RWPE1 (cell line): ENCODE results near the gene SGSH.

Experiments used
- CTCF ChIA-PET: fragments of 350-600 bp; sonication (Branson Sonifier 250); formaldehyde crosslinking; extraction: SDS; loops from one replicate; lab custom pipeline; 2021; lab: Yijun Ruan, JAX
- POLR2A ChIA-PET: fragments of 400-600 bp; formaldehyde crosslinking; extraction: SDS; loops from one replicate; lab custom pipeline; 2020; ENCODE audit warnings: antibody characterized with exemption; ENCODE audit not compliant: low non-redundant PET; lab: Yijun Ruan, JAX
- DNase-seq: peaks from one replicate; pipeline ENCODE4 v3.0.0; 2012; ENCODE audit warnings: low spot score
- H3K27ac ChIP-seq: fragments of 450-650 bp; 2 replicates; pipeline ENCODE4 v1.5.1; 2017
- CTCF ChIP-seq: fragments of 450-650 bp; conservative IDR thresholded peaks from 2 replicates; pipeline ENCODE4 v1.5.1; 2017; ENCODE audit warnings: low read depth, mild to moderate bottlenecking

SGSH gene

GRCh38 chr17:80220736-80221215 lies 643 bp upstream of the SGSH start:
- no peak for TF ChIP-seq CTCF
- peak overlapping the region; percentile 70 for H3K27ac ChIP-seq
- DNase-seq: no peak
- POLR2A ChIA-PET: interaction anchor here (0.5 kb wide), 1 partner anchor 22 kb away, joined by 9 read pairs; no protein-coding TSS in a partner anchor
- CTCF ChIA-PET: interaction anchor here (1.6 kb wide), 1 partner anchor 119 kb away, joined by 5 read pairs; the partner anchor contains the start of gene GAA

GRCh38 chr17:80219763-80220053 lies 425 bp downstream of the SGSH start:
- TF ChIP-seq CTCF: no peak
- DNase-seq: no peak
- POLR2A ChIA-PET: interaction anchor here (0.6 kb wide), 1 partner anchor 36 kb away, joined by 3 read pairs; no protein-coding TSS in a partner anchor
- CTCF ChIA-PET: interaction anchor here (0.6 to 1.6 kb wide), 4 partner anchors 20 to 118 kb away, joined by 3 to 5 read pairs (median 4); partner anchors contain the start of gene GAA
- peak overlapping the region; percentile 70 for H3K27ac ChIP-seq

GRCh38 chr17:80219013-80219762 lies 945 bp downstream of the SGSH start:
- ChIA-PET CTCF (interaction anchor here (0.6 to 1.6 kb wide), 3 partner anchors 51 to 118 kb away, joined by 3 to 5 read pairs (median 5); partner anchors contain the start of gene GAA), POLR2A (no interaction called here)
- H3K27ac ChIP-seq: peak overlapping the region; percentile 70
- TF ChIP-seq CTCF: no peak
- DNase-seq: peak; percentile 30

GRCh38 chr17:80218391-80218790 lies 1.7 kb downstream of the SGSH start:
- TF ChIP-seq CTCF: no peak
- no peak for DNase-seq
- POLR2A ChIA-PET: no interaction called here
- CTCF ChIA-PET: no interaction called here
- H3K27ac ChIP-seq: peak overlapping the region; percentile 70

- CTCF ChIA-PET: no interaction called here
- H3K27ac ChIP-seq: peak overlapping the region; percentile 70
- POLR2A ChIA-PET: no interaction called here
These were observed 2.3 kb downstream of the SGSH start for GRCh38 chr17:80217703-80218362.

More at GRCh38 chr17:80217703-80218362, 2.3 kb downstream of the SGSH start:
- DNase-seq: no peak
- no peak for TF ChIP-seq CTCF
